K562 (cell line): ENCODE results near the gene SHISA2. TPM values are rescaled to one million over a fixed set of nuclear protein-coding genes. Genes with fewer than 3 reads are reported as not detected.

Source experiments
- ATAC-seq: fragments of 200-7000 bp; cut with Tn5 transposase; 3 replicates; pipeline ENCODE4 v1.9.1; 2020; ENCODE audit warnings: moderate library complexity
- BruUV-seq: library from RNA; stranded (reverse); fragments of 400-500 nt; replicated peaks from 2 replicates; lab custom pipeline; 2021; lab: Mats Ljungman, UMichigan
- CTCF ChIA-PET: fragments of 300-600 bp; formaldehyde crosslinking; extraction: SDS; loops from one replicate; lab custom pipeline; 2021; ENCODE audit warnings: low intra/inter-chr PET ratio; lab: Yijun Ruan, JAX
- POLR2A ChIA-PET: fragments of 300-600, 350-650 bp; sonication (Branson Sonifier 250); formaldehyde crosslinking; extraction: SDS; loops from one replicate; lab custom pipeline; 2021; ENCODE audit warnings: antibody characterized with exemption, inconsistent platforms; lab: Yijun Ruan, JAX
- DNase-seq, 4 experiments: peaks; one replicate each; pipeline versions ENCODE4 v3.0.0 to v3.0.0-alpha.2; 2011 to 2018; ENCODE audit warnings: low spot score in 3 of 4, mixed read lengths in 3 of 4; ENCODE audit errors: extremely low read depth in 1 of 4
- FAIRE-seq: peaks from 2 replicates; lab custom pipeline; 2011; peaks lifted over from hg19 to GRCh38; lab: Jason Lieb, UNC
- H2AFZ ChIP-seq: 2 replicates; pipeline ENCODE4 v1.6.0; 2011; ENCODE audit warnings: low read depth, low read length, control low read depth, inconsistent platforms
- H3K27ac ChIP-seq: fragments of 200-600 bp; 3 replicates; pipeline ENCODE4 v1.8.0; 2011; ENCODE audit warnings: low read depth, mild to moderate bottlenecking, control low read depth, inconsistent platforms, low read length, moderate library complexity, mixed read lengths; ENCODE audit errors: extremely low read depth
- H3K27me3 ChIP-seq, 2 experiments: fragments of 300-600 bp in 1 of 2; 2 replicates in 1 of 2; 3 replicates in 1 of 2; pipeline versions ENCODE4 v1.6.0 to v1.8.0; 2011; ENCODE audit warnings: inconsistent platforms in 2 of 2, low read length in 2 of 2, mild to moderate bottlenecking in 1 of 2, mixed read lengths in 1 of 2, moderate library complexity in 1 of 2; ENCODE audit not compliant: control insufficient read depth in 2 of 2, insufficient read depth in 2 of 2
- H3K36me3 ChIP-seq: fragments of 300-600 bp; 3 replicates; pipeline ENCODE4 v1.8.0; 2011; ENCODE audit warnings: mild to moderate bottlenecking, low read length, inconsistent platforms; ENCODE audit not compliant: control insufficient read depth, insufficient read depth
- H3K4me1 ChIP-seq, 2 experiments: fragments of 200-600 bp in 1 of 2; replicated peaks in 1 of 2; 2 replicates in 1 of 2; 3 replicates in 1 of 2; pipeline versions ENCODE4 v1.5.1 to v1.8.0; 2011; ENCODE audit warnings: inconsistent platforms in 2 of 2, low read length in 2 of 2, mild to moderate bottlenecking in 1 of 2, mixed read lengths in 1 of 2, moderate library complexity in 1 of 2; ENCODE audit not compliant: control insufficient read depth in 2 of 2, insufficient read depth in 2 of 2
- H3K4me2 ChIP-seq: 2 replicates; pipeline ENCODE4 v1.6.1; 2011; ENCODE audit warnings: low read length, control low read depth, inconsistent platforms, mixed read lengths; ENCODE audit not compliant: insufficient read depth
- H3K4me3 ChIP-seq: fragments of 200-600 bp; sonication (generic), shearing (Covaris generic); 2 replicates; pipeline ENCODE4 v1.5.1; 2016; ENCODE audit warnings: control low read depth, inconsistent platforms
- H3K79me2 ChIP-seq: fragments of 200-600 bp; 3 replicates; pipeline ENCODE4 v1.8.0; 2011; ENCODE audit warnings: low read length, inconsistent platforms; ENCODE audit not compliant: control insufficient read depth, insufficient read depth
- H3K9ac ChIP-seq, 2 experiments: 2 replicates each; pipeline versions ENCODE4 v1.6.0 to v1.6.1; 2011; ENCODE audit warnings: low read depth in 2 of 2, low read length in 2 of 2, control low read depth in 1 of 2, inconsistent platforms in 1 of 2, mild to moderate bottlenecking in 1 of 2, mixed read lengths in 1 of 2; ENCODE audit not compliant: insufficient read depth in 1 of 2
- H3K9me1 ChIP-seq: one replicate; pipeline ENCODE4 v1.6.0; 2011; ENCODE audit warnings: inconsistent platforms, mild to moderate bottlenecking, low read length, moderate library complexity; ENCODE audit not compliant: control insufficient read depth, insufficient read depth
- H3K9me3 ChIP-seq: replicated peaks from 2 replicates; pipeline ENCODE4 v1.5.1; 2011; ENCODE audit warnings: low read depth, low read length, inconsistent platforms; ENCODE audit not compliant: control insufficient read depth, insufficient read depth
- H4K20me1 ChIP-seq: replicated peaks from 2 replicates; pipeline ENCODE4 v1.6.1; 2011; ENCODE audit warnings: low read length, inconsistent platforms, mixed read lengths; ENCODE audit not compliant: control insufficient read depth, insufficient read depth
- BRF1 ChIP-seq: IDR thresholded peaks from 3 replicates; pipeline ENCODE4 v1.6.1; 2011; ENCODE audit warnings: borderline replicate concordance, mild to moderate bottlenecking; ENCODE audit not compliant: insufficient read length; ENCODE audit errors: extremely low read depth
- MCM3 ChIP-seq: fragments of 450-650 bp; IDR thresholded peaks from 2 replicates; pipeline ENCODE4 v1.6.1; 2016
- POLR2G ChIP-seq: fragments of 200-400 bp; formaldehyde crosslinking; IDR thresholded peaks from 2 replicates; pipeline ENCODE4 v1.6.1; 2017; ENCODE audit warnings: low read depth, mild to moderate bottlenecking, antibody characterized with exemption, low read length, moderate library complexity
- ZNF584 ChIP-seq: fragments of 200-800 bp; sonication (Bioruptor generic); IDR thresholded peaks from 2 replicates; pipeline ENCODE4 v1.6.1; 2016; ENCODE audit warnings: low read depth, mild to moderate bottlenecking, missing genetic modification characterization, missing compliant biosample characterization
- WGBS: fragments of 100-300 bp; shearing (Covaris generic); methylation state at CpG from one replicate; pipeline ENCODE4 v1.1.6; 2016; ENCODE audit warnings: low coverage, mixed read lengths; ENCODE audit not compliant: insufficient coverage; ENCODE audit errors: missing lambda C conversion rate; 5-methylcytosine and 5-hydroxymethylcytosine counted together
- in situ Hi-C: fragments of 300-500 bp; cut with MboI; formaldehyde crosslinking; loops from 4 replicates; pipeline ENCODE4 v1.15.0; 2018; ENCODE audit warnings: inconsistent platforms, mixed read lengths
- intact Hi-C: fragments of 100-400 bp; cut with micrococcal nuclease; formaldehyde crosslinking; loops from 2 replicates; pipeline ENCODE4 v1.14.2; 2022
- polyA plus RNA-seq, 8 experiments: library from polyadenylated mRNA; depleted of rRNA in 4 of 8; stranded (reverse) in 5 of 8; unstranded in 3 of 8; fragments of >200 nt; fragmentation: Nextera tagmentation in 2 of 8; fragmentation: Illumina TruSeq in 1 of 8; extraction: Ambion mirVana in 2 of 8; extraction: Trizol in 1 of 8; gene quantifications; 2 replicates each; pipeline versions ENCODE4 v1.2.1 to v1.2.3, GENCODE V29; 2011 to 2014; ENCODE audit warnings: inconsistent platforms in 1 of 8, missing spikeins in 1 of 8
- total RNA-seq, 7 experiments: library from RNA; depleted of rRNA in 6 of 7; stranded (reverse); fragments of >200 nt in 6 of 7; fragmentation: Illumina TruSeq in 2 of 7; extraction: Trizol in 2 of 7; gene quantifications; 2 replicates each; pipeline versions ENCODE4 v1.2.1 to v1.2.3, GENCODE V29; 2011 to 2021; ENCODE audit warnings: low replicate concordance in 1 of 7
- TF ChIP-seq, protein P1 (sequence below): sonication (generic); formaldehyde crosslinking; IDR thresholded peaks from 2 replicates; pipeline ENCODE4 v1.9.0; 2022; ENCODE audit warnings: mild to moderate bottlenecking, missing genetic modification reagents
- TF ChIP-seq, protein P2 (sequence below): IDR thresholded peaks from 2 replicates; pipeline ENCODE4 v1.6.1; 2011; ENCODE audit not compliant: insufficient read length; ENCODE audit errors: extremely low read depth
- TF ChIP-seq, protein P3 (sequence below): sonication (generic); formaldehyde crosslinking; IDR thresholded peaks from 2 replicates; pipeline ENCODE4 v1.8.0; 2022; ENCODE audit warnings: missing genetic modification reagents, mild to moderate bottlenecking, borderline replicate concordance
- TF ChIP-seq, protein P4 (sequence below): sonication (generic); formaldehyde crosslinking; IDR thresholded peaks from 2 replicates; pipeline ENCODE4 v1.8.0; 2022; ENCODE audit warnings: mild to moderate bottlenecking, missing genetic modification reagents

The SHISA2 gene
- total and polyA plus RNA-seq, 9 of the 15 experiments (the other 6 are each of a cell fraction or from before 2014, with no cell fraction given), result not detected

DNA sequence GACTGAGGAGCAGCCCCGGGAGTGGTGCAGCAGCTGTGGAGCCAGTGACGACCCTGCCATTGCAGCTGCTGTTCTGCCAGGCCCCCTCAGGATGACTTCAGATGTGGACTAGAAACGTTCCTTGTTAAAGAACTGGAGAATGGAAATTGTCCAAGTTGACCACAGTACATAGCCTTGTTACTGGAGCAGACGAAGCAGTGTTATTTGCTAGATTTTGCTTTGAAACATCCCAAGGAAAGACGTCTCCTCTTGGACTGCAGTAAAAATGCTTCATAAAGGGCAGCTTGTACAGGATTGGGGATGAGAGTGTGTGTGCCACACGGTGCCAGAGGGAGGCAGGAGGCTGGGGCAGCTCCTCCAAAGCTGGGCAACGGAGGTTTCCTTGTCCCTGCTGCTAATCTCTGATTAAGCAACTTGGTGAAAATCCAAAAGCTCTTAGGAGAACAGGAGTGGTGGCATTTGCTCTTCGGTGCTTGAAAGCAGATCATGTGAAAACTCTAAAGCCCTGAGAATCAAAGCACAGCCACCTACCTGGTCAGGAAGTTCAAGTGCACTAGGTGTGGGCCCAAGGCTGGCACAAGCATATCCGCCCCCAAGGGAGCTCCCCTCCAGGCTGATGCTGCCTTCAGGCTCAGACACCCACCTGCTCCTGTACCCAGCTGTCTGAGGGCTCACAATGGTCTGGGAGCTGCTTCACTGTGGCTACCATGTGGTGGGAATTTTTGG, 34.5 kb downstream of the SHISA2 start:
- Histone ChIP-seq H3K4me1 (no peaks in the 10 kb centered on the region), H3K9me3 (no peaks in the 10 kb centered on the region), H3K79me2 (no peaks in the 10 kb centered on the region), H3K27me3 (peaks cover 3 to 14% of the 10 kb centered on the region in 2 experiments; a peak in 3 of 5 replicates), H4K20me1 (no peaks in the 10 kb centered on the region), H3K27ac (no peak overlapping the region), H2AFZ (no peak overlapping the region), H3K36me3 (no peaks in the 10 kb centered on the region), H3K9me1 (no peaks in the 10 kb centered on the region), H3K4me2 (no peak overlapping the region), H3K4me3 (no peak overlapping the region), H3K9ac (no peak overlapping the region)
- ChIA-PET POLR2A (interaction anchor here (1.7 kb wide), 1 partner anchor 27 kb away, joined by 5 read pairs; no protein-coding TSS in a partner anchor), CTCF (no interaction called here)
- DNase-seq, result no peak
- in situ Hi-C loops (no loop called here), intact Hi-C loops (no loop called here)
- 0% methylated on average over 7 of the region's 9 CpGs for WGBS
- no peak for ATAC-seq
- no TSS peak for BruUV-seq
- no peak for FAIRE-seq
- no peak for TF ChIP-seq ZNF584
- TF ChIP-seq, protein P1, sequence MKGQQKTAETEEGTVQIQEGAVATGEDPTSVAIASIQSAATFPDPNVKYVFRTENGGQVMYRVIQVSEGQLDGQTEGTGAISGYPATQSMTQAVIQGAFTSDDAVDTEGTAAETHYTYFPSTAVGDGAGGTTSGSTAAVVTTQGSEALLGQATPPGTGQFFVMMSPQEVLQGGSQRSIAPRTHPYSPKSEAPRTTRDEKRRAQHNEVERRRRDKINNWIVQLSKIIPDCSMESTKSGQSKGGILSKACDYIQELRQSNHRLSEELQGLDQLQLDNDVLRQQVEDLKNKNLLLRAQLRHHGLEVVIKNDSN (CRISPR knock-in tag), result no peak
- TF ChIP-seq POLR2G, result no peak
- TF ChIP-seq, protein P2, sequence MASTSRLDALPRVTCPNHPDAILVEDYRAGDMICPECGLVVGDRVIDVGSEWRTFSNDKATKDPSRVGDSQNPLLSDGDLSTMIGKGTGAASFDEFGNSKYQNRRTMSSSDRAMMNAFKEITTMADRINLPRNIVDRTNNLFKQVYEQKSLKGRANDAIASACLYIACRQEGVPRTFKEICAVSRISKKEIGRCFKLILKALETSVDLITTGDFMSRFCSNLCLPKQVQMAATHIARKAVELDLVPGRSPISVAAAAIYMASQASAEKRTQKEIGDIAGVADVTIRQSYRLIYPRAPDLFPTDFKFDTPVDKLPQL, result no peak
- TF ChIP-seq, protein P3, sequence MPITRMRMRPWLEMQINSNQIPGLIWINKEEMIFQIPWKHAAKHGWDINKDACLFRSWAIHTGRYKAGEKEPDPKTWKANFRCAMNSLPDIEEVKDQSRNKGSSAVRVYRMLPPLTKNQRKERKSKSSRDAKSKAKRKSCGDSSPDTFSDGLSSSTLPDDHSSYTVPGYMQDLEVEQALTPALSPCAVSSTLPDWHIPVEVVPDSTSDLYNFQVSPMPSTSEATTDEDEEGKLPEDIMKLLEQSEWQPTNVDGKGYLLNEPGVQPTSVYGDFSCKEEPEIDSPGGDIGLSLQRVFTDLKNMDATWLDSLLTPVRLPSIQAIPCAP (CRISPR knock-in tag), result no peak
- TF ChIP-seq BRF1, result no peak
- TF ChIP-seq MCM3, result no peak
- TF ChIP-seq, protein P4, sequence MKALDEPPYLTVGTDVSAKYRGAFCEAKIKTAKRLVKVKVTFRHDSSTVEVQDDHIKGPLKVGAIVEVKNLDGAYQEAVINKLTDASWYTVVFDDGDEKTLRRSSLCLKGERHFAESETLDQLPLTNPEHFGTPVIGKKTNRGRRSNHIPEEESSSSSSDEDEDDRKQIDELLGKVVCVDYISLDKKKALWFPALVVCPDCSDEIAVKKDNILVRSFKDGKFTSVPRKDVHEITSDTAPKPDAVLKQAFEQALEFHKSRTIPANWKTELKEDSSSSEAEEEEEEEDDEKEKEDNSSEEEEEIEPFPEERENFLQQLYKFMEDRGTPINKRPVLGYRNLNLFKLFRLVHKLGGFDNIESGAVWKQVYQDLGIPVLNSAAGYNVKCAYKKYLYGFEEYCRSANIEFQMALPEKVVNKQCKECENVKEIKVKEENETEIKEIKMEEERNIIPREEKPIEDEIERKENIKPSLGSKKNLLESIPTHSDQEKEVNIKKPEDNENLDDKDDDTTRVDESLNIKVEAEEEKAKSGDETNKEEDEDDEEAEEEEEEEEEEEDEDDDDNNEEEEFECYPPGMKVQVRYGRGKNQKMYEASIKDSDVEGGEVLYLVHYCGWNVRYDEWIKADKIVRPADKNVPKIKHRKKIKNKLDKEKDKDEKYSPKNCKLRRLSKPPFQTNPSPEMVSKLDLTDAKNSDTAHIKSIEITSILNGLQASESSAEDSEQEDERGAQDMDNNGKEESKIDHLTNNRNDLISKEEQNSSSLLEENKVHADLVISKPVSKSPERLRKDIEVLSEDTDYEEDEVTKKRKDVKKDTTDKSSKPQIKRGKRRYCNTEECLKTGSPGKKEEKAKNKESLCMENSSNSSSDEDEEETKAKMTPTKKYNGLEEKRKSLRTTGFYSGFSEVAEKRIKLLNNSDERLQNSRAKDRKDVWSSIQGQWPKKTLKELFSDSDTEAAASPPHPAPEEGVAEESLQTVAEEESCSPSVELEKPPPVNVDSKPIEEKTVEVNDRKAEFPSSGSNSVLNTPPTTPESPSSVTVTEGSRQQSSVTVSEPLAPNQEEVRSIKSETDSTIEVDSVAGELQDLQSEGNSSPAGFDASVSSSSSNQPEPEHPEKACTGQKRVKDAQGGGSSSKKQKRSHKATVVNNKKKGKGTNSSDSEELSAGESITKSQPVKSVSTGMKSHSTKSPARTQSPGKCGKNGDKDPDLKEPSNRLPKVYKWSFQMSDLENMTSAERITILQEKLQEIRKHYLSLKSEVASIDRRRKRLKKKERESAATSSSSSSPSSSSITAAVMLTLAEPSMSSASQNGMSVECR (CRISPR knock-in tag), result no peak
